IMR-90 (cell line): ENCODE measurements around the gene FOXP1. TPM values are rescaled to one million over a fixed set of nuclear protein-coding genes. Genes with fewer than 3 reads are reported as not detected.

Experiments
- ATAC-seq: fragments of 200-7000 bp; cut with Tn5 transposase; 2 replicates; pipeline ENCODE4 v1.9.1; 2020; ENCODE audit warnings: low read depth, mild to moderate bottlenecking, moderate library complexity
- BruUV-seq: library from RNA; stranded (reverse); fragments of 400-500 nt; replicated peaks from 2 replicates; lab custom pipeline; 2021; lab: Mats Ljungman, UMichigan
- CTCF ChIA-PET: fragments of 300-600 bp; formaldehyde crosslinking; extraction: SDS; loops from one replicate; lab custom pipeline; 2021; ENCODE audit warnings: antibody characterized with exemption; lab: Yijun Ruan, JAX
- POLR2A ChIA-PET: fragments of 300-600 bp; sonication (Branson Sonifier 250); formaldehyde crosslinking; loops from one replicate; lab custom pipeline; 2022; ENCODE audit warnings: antibody characterized with exemption; ENCODE audit not compliant: unreplicated experiment; lab: Charles Lee
- DNase-seq: peaks from one replicate; pipeline ENCODE4 v3.0.0; 2013
- H2AFZ ChIP-seq: replicated peaks from 2 replicates; pipeline ENCODE3; 2013; ENCODE audit warnings: low read length, mild to moderate bottlenecking; ENCODE audit not compliant: poor library complexity
- H2AK5ac ChIP-seq: 2 replicates; pipeline ENCODE4 v1.6.1; 2013; ENCODE audit warnings: low read depth, low read length, inconsistent platforms
- H2AK9ac ChIP-seq: replicated peaks from 2 replicates; pipeline ENCODE3; 2013; ENCODE audit warnings: mild to moderate bottlenecking, low read depth, low read length, moderate library complexity; ENCODE audit not compliant: poor library complexity
- H2BK120ac ChIP-seq: 2 replicates; pipeline ENCODE4 v1.6.1; 2013; ENCODE audit warnings: low read depth, low read length, inconsistent platforms
- H2BK15ac ChIP-seq: 3 replicates; pipeline ENCODE4 v1.6.1; 2013; ENCODE audit warnings: low read depth, low read length, inconsistent platforms
- H2BK20ac ChIP-seq: 2 replicates; pipeline ENCODE4 v1.6.1; 2013; ENCODE audit warnings: low read depth, mild to moderate bottlenecking, inconsistent platforms, low read length, moderate library complexity
- H2BK5ac ChIP-seq: 2 replicates; pipeline ENCODE4 v1.6.1; 2013; ENCODE audit warnings: mild to moderate bottlenecking, low read depth, low read length, inconsistent platforms; ENCODE audit not compliant: poor library complexity, severe bottlenecking
- H3K14ac ChIP-seq: replicated peaks from 2 replicates; pipeline ENCODE4 v1.6.1; 2013; ENCODE audit warnings: low read depth, low read length, inconsistent platforms
- H3K18ac ChIP-seq: 2 replicates; pipeline ENCODE4 v1.6.1; 2013; ENCODE audit warnings: low read depth, low read length, control low read depth
- H3K23ac ChIP-seq: 2 replicates; pipeline ENCODE4 v1.6.1; 2013; ENCODE audit warnings: low read depth, low read length, inconsistent platforms
- H3K27ac ChIP-seq: 2 replicates; pipeline ENCODE4 v1.5.1; 2013; ENCODE audit warnings: mild to moderate bottlenecking, control low read depth, low read length; ENCODE audit not compliant: insufficient read depth
- H3K27me3 ChIP-seq: 2 replicates; pipeline ENCODE4 v1.6.1; 2013; ENCODE audit warnings: low read length; ENCODE audit not compliant: control insufficient read depth, insufficient read depth
- H3K36me3 ChIP-seq: 2 replicates; pipeline ENCODE4 v1.6.1; 2013; ENCODE audit warnings: low read length, mixed read lengths; ENCODE audit not compliant: control insufficient read depth, insufficient read depth
- H3K4ac ChIP-seq: 2 replicates; pipeline ENCODE4 v1.6.1; 2013; ENCODE audit warnings: low read depth, low read length, inconsistent platforms
- H3K4me1 ChIP-seq: 2 replicates; pipeline ENCODE4 v1.6.1; 2013; ENCODE audit warnings: low read length, mixed read lengths; ENCODE audit not compliant: control insufficient read depth, insufficient read depth
- H3K4me2 ChIP-seq: 2 replicates; pipeline ENCODE4 v1.6.1; 2013; ENCODE audit warnings: low read depth, mild to moderate bottlenecking, control low read depth, low read length, moderate library complexity
- H3K4me3 ChIP-seq: 2 replicates; pipeline ENCODE4 v1.5.1; 2013; ENCODE audit warnings: low read depth, mild to moderate bottlenecking, control low read depth, low read length, moderate library complexity; ENCODE audit not compliant: insufficient read depth
- H3K56ac ChIP-seq: 2 replicates; pipeline ENCODE4 v1.6.1; 2013; ENCODE audit warnings: low read length, inconsistent platforms; ENCODE audit not compliant: insufficient read depth; ENCODE audit errors: extremely low read depth
- H3K79me1 ChIP-seq, 2 experiments: 2 replicates each; pipeline ENCODE4 v1.6.1; 2013; ENCODE audit warnings: low read length in 2 of 2, inconsistent platforms in 1 of 2, low read depth in 1 of 2
- H3K9ac ChIP-seq: 2 replicates; pipeline ENCODE4 v1.6.1; 2013; ENCODE audit warnings: low read depth, low read length, control low read depth
- H3K9me1 ChIP-seq: 2 replicates; pipeline ENCODE4 v1.6.1; 2013; ENCODE audit warnings: low read length, inconsistent platforms; ENCODE audit not compliant: insufficient read depth
- H3K9me3 ChIP-seq: 2 replicates; pipeline ENCODE4 v1.6.1; 2013; ENCODE audit warnings: low read length; ENCODE audit not compliant: control insufficient read depth, insufficient read depth
- H4K20me1 ChIP-seq: 2 replicates; pipeline ENCODE4 v1.6.1; 2013; ENCODE audit warnings: low read length, inconsistent platforms; ENCODE audit not compliant: insufficient read depth
- H4K5ac ChIP-seq: 2 replicates; pipeline ENCODE4 v1.6.1; 2013; ENCODE audit warnings: mild to moderate bottlenecking, low read depth, low read length, control low read depth
- H4K8ac ChIP-seq, 2 experiments: 2 replicates each; pipeline ENCODE4 v1.6.1; 2013; ENCODE audit warnings: low read depth in 2 of 2, low read length in 2 of 2, control low read depth in 1 of 2, inconsistent platforms in 1 of 2
- H4K91ac ChIP-seq: 2 replicates; pipeline ENCODE4 v1.6.1; 2013; ENCODE audit warnings: low read depth, low read length, inconsistent platforms; ENCODE audit not compliant: insufficient read depth
- BHLHE40 ChIP-seq: fragments of 150-350 bp; IDR thresholded peaks from 2 replicates; pipeline ENCODE4 v1.6.1; 2016; ENCODE audit warnings: mild to moderate bottlenecking, low read depth, low read length
- CEBPB ChIP-seq: IDR thresholded peaks from 2 replicates; pipeline ENCODE4 v1.6.1; 2012; ENCODE audit warnings: low read depth, low read length, improper control_type of control experiment
- CHD1 ChIP-seq: IDR thresholded peaks from 2 replicates; pipeline ENCODE4 v1.6.1; 2012; ENCODE audit warnings: low read depth, low read length, improper control_type of control experiment
- FOS ChIP-seq: fragments of 150-350 bp; IDR thresholded peaks from 2 replicates; pipeline ENCODE4 v1.6.1; 2016; ENCODE audit warnings: low read depth, low read length
- MAFK ChIP-seq: IDR thresholded peaks from 2 replicates; pipeline ENCODE4 v1.6.1; 2012; ENCODE audit warnings: low read depth, low read length, improper control_type of control experiment
- MAZ ChIP-seq: IDR thresholded peaks from 2 replicates; pipeline ENCODE4 v1.6.1; 2012; ENCODE audit warnings: low read depth, mild to moderate bottlenecking, low read length, improper control_type of control experiment, moderate library complexity, borderline replicate concordance
- MXI1 ChIP-seq: IDR thresholded peaks from 2 replicates; pipeline ENCODE4 v1.6.1; 2012; ENCODE audit warnings: low read depth, mild to moderate bottlenecking, low read length, moderate library complexity, borderline replicate concordance
- NFE2L2 ChIP-seq: fragments of 150-350 bp; IDR thresholded peaks from 2 replicates; pipeline ENCODE4 v1.6.1; 2016; ENCODE audit warnings: low read depth, mild to moderate bottlenecking, low read length
- POLR2A ChIP-seq: IDR thresholded peaks from 2 replicates; pipeline ENCODE4 v1.6.1; 2012; ENCODE audit warnings: mild to moderate bottlenecking, low read depth, low read length
- RAD21 ChIP-seq: IDR thresholded peaks from 2 replicates; pipeline ENCODE4 v1.6.1; 2012; ENCODE audit warnings: low read length, improper control_type of control experiment
- RCOR1 ChIP-seq: IDR thresholded peaks from 2 replicates; pipeline ENCODE4 v1.6.1; 2012; ENCODE audit warnings: mild to moderate bottlenecking, low read length, improper control_type of control experiment; ENCODE audit not compliant: insufficient replicate concordance
- RFX5 ChIP-seq: IDR thresholded peaks from 2 replicates; pipeline ENCODE4 v1.8.0; 2012; ENCODE audit warnings: low read depth, mild to moderate bottlenecking, low read length, moderate library complexity
- SMC3 ChIP-seq: fragments of 150-350 bp; IDR thresholded peaks from 2 replicates; pipeline ENCODE4 v1.6.1; 2016; ENCODE audit warnings: low read depth, mild to moderate bottlenecking, antibody characterized with exemption, low read length, moderate library complexity
- WGBS, 2 experiments: methylation state at CpG; one replicate each; pipeline versions ENCODE4 v1.1.5 to v1.1.7; 2013; ENCODE audit warnings: missing lambda C conversion rate in 2 of 2; ENCODE audit not compliant: insufficient read length in 1 of 2; ENCODE audit errors: extremely low coverage in 2 of 2; 5-methylcytosine and 5-hydroxymethylcytosine counted together
- dilution Hi-C: fragments of 300-500 bp; cut with HindIII; formaldehyde crosslinking; loops from one replicate; pipeline ENCODE4 v1.14.3; 2018; ENCODE audit warnings: low sequenced_read_pairs; ENCODE audit not compliant: unreplicated experiment
- in situ Hi-C: fragments of 300-500 bp; cut with MboI; formaldehyde crosslinking; loops from 3 replicates; pipeline ENCODE4 v1.14.3; 2019; ENCODE audit warnings: low sequenced_read_pairs, inconsistent platforms, mixed read lengths
- intact Hi-C: fragments of 100-400 bp; cut with micrococcal nuclease; formaldehyde crosslinking; loops from 2 replicates; pipeline ENCODE4 v1.10.0; 2022
- polyA plus RNA-seq, 3 experiments: library from polyadenylated mRNA; depleted of rRNA; stranded (reverse); fragments of >200 nt; gene quantifications; 2 replicates each; pipeline ENCODE4 v1.2.3, GENCODE V29; 2012; ENCODE audit warnings: low replicate concordance in 1 of 3
- total RNA-seq: library from RNA; depleted of rRNA; stranded (reverse); fragments of >200 nt; gene quantifications from 2 replicates; pipeline ENCODE4 v1.2.3, GENCODE V29; 2012
- TF ChIP-seq, protein P1 (sequence below): fragments of 150-350 bp; IDR thresholded peaks from 2 replicates; pipeline ENCODE4 v1.6.1; 2017; ENCODE audit warnings: mild to moderate bottlenecking, antibody characterized with exemption, low read length, low read depth
- TF ChIP-seq, protein P2 (sequence below): fragments of 150-350 bp; IDR thresholded peaks from 2 replicates; pipeline ENCODE4 v1.6.1; 2016; ENCODE audit warnings: low read depth, mild to moderate bottlenecking, low read length, moderate library complexity, borderline replicate concordance
- TF ChIP-seq, protein P3 (sequence below): conservative IDR thresholded peaks from 2 replicates; pipeline ENCODE4 v1.5.1; 2012; ENCODE audit warnings: mild to moderate bottlenecking, low read depth, low read length, improper control_type of control experiment

Gene FOXP1
- total and polyA plus RNA-seq, 2 of the 4 experiments (the other 2 are of a cell fraction) = 37.0 to 132 TPM

GRCh38 chr3:71276531-71276930 lies 307.0 kb downstream of the FOXP1 start:
- no TSS peak for BruUV-seq
- H3K14ac ChIP-seq = no peak overlapping the region
- H2BK20ac ChIP-seq = no peak overlapping the region
- ChIA-PET POLR2A (no interaction called here), CTCF (no interaction called here)
- H2AK9ac ChIP-seq = no peak overlapping the region
- no peak overlapping the region for H2BK120ac ChIP-seq
- peaks cover 5% of the 10 kb centered on the region; the same call in 1 of the 2 replicates for H3K9me1 ChIP-seq
- no peak overlapping the region for H3K9ac ChIP-seq
- dilution Hi-C loops = no loop called here
- DNase-seq (no peak), ATAC-seq (no peak)
- no peak overlapping the region for H4K5ac ChIP-seq
- H4K8ac ChIP-seq = no peak overlapping the region
- no peak overlapping the region for H3K4me2 ChIP-seq
- H2AK5ac ChIP-seq = no peak overlapping the region
- in situ Hi-C loops = no loop called here
- no peaks in the 10 kb centered on the region; the same call in 1 of the 2 replicates for H3K4me1 ChIP-seq
- H3K27me3 ChIP-seq = no peaks in the 10 kb centered on the region
- no peak overlapping the region for H3K23ac ChIP-seq
- no peak overlapping the region for H4K91ac ChIP-seq
- H3K4me3 ChIP-seq = no peak overlapping the region
- TF ChIP-seq NFE2L2 (no peak), MXI1 (no peak), BHLHE40 (no peak), POLR2A (no peak), RCOR1 (no peak), MAFK (no peak), MAZ (no peak), CEBPB (no peak), FOS (no peak), RFX5 (no peak), RAD21 (no peak), CHD1 (no peak), SMC3 (no peak)
- TF ChIP-seq, protein P1, sequence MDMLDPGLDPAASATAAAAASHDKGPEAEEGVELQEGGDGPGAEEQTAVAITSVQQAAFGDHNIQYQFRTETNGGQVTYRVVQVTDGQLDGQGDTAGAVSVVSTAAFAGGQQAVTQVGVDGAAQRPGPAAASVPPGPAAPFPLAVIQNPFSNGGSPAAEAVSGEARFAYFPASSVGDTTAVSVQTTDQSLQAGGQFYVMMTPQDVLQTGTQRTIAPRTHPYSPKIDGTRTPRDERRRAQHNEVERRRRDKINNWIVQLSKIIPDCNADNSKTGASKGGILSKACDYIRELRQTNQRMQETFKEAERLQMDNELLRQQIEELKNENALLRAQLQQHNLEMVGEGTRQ = no peak
- TF ChIP-seq, protein P2, sequence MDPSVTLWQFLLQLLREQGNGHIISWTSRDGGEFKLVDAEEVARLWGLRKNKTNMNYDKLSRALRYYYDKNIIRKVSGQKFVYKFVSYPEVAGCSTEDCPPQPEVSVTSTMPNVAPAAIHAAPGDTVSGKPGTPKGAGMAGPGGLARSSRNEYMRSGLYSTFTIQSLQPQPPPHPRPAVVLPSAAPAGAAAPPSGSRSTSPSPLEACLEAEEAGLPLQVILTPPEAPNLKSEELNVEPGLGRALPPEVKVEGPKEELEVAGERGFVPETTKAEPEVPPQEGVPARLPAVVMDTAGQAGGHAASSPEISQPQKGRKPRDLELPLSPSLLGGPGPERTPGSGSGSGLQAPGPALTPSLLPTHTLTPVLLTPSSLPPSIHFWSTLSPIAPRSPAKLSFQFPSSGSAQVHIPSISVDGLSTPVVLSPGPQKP = no peak
- TF ChIP-seq, protein P3, sequence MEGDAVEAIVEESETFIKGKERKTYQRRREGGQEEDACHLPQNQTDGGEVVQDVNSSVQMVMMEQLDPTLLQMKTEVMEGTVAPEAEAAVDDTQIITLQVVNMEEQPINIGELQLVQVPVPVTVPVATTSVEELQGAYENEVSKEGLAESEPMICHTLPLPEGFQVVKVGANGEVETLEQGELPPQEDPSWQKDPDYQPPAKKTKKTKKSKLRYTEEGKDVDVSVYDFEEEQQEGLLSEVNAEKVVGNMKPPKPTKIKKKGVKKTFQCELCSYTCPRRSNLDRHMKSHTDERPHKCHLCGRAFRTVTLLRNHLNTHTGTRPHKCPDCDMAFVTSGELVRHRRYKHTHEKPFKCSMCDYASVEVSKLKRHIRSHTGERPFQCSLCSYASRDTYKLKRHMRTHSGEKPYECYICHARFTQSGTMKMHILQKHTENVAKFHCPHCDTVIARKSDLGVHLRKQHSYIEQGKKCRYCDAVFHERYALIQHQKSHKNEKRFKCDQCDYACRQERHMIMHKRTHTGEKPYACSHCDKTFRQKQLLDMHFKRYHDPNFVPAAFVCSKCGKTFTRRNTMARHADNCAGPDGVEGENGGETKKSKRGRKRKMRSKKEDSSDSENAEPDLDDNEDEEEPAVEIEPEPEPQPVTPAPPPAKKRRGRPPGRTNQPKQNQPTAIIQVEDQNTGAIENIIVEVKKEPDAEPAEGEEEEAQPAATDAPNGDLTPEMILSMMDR = no peak
- peaks cover 10 to 15% of the 10 kb centered on the region in 2 experiments for H3K79me1 ChIP-seq
- no peak overlapping the region for H3K18ac ChIP-seq
- no peak overlapping the region for H3K27ac ChIP-seq
- H4K20me1 ChIP-seq = no peaks in the 10 kb centered on the region
- H3K56ac ChIP-seq = no peak overlapping the region
- intact Hi-C loops = no loop called here
- H2BK5ac ChIP-seq = no peak overlapping the region
- no peak overlapping the region for H2AFZ ChIP-seq
- H2BK15ac ChIP-seq = no peak overlapping the region
- no peaks in the 10 kb centered on the region; the same call in 1 of the 2 replicates for H3K36me3 ChIP-seq
- no peaks in the 10 kb centered on the region for H3K9me3 ChIP-seq
- no peak overlapping the region for H3K4ac ChIP-seq
- no CpG with 5 or more reads among the region's 4 CpGs for WGBS, 2 experiments
